Dedifferentiated amniotic fluid mesenchymal stem cell (primary cell): Measurements from ENCODE around the gene ZFP36.

Experiments used
- DNase-seq: peaks from one replicate; pipeline ENCODE4 v3.0.0-alpha.2; 2016; ENCODE audit errors: extremely low spot score

Gene ZFP36

GRCh38 chr19:39445196-39446111 lies 38.8 kb downstream of the ZFP36 start, which contains the start of gene SUPT5H:
TSS of gene SUPT5H (plus strand) at chr19:39445582. CDS start at chr19:39445891, 309 bp downstream.
- DNase-seq, result peak; percentile 97

GRCh38 chr19:39446365-39447084 lies 39.9 kb downstream of the ZFP36 start:
- no peak for DNase-seq

GRCh38 chr19:39448271-39448670 lies 41.6 kb downstream of the ZFP36 start:
- no peak for DNase-seq

GRCh38 chr19:39449116-39449797 lies 42.6 kb downstream of the ZFP36 start:
- DNase-seq, result no peak

GRCh38 chr19:39451257-39451656 lies 44.6 kb downstream of the ZFP36 start:
- DNase-seq, result peak; percentile 6
